IMR-90 (cell line): ENCODE data around the gene FBXW8. TPM values are rescaled to one million over a fixed set of nuclear protein-coding genes. Genes with fewer than 3 reads are reported as not detected.

ENCODE experiments used
- ATAC-seq: fragments of 200-7000 bp; cut with Tn5 transposase; 2 replicates; pipeline ENCODE4 v1.9.1; 2020; ENCODE audit warnings: low read depth, mild to moderate bottlenecking, moderate library complexity
- BruUV-seq: library from RNA; stranded (reverse); fragments of 400-500 nt; replicated peaks from 2 replicates; lab custom pipeline; 2021; lab: Mats Ljungman, UMichigan
- CTCF ChIA-PET: fragments of 300-600 bp; formaldehyde crosslinking; extraction: SDS; loops from one replicate; lab custom pipeline; 2021; ENCODE audit warnings: antibody characterized with exemption; lab: Yijun Ruan, JAX
- POLR2A ChIA-PET: fragments of 300-600 bp; sonication (Branson Sonifier 250); formaldehyde crosslinking; loops from one replicate; lab custom pipeline; 2022; ENCODE audit warnings: antibody characterized with exemption; ENCODE audit not compliant: unreplicated experiment; lab: Charles Lee
- DNase-seq: peaks from one replicate; pipeline ENCODE4 v3.0.0; 2013
- H2AFZ ChIP-seq: replicated peaks from 2 replicates; pipeline ENCODE3; 2013; ENCODE audit warnings: low read length, mild to moderate bottlenecking; ENCODE audit not compliant: poor library complexity
- H2AK5ac ChIP-seq: 2 replicates; pipeline ENCODE4 v1.6.1; 2013; ENCODE audit warnings: low read depth, low read length, inconsistent platforms
- H2AK9ac ChIP-seq: replicated peaks from 2 replicates; pipeline ENCODE3; 2013; ENCODE audit warnings: mild to moderate bottlenecking, low read depth, low read length, moderate library complexity; ENCODE audit not compliant: poor library complexity
- H2BK120ac ChIP-seq: 2 replicates; pipeline ENCODE4 v1.6.1; 2013; ENCODE audit warnings: low read depth, low read length, inconsistent platforms
- H2BK15ac ChIP-seq: 3 replicates; pipeline ENCODE4 v1.6.1; 2013; ENCODE audit warnings: low read depth, low read length, inconsistent platforms
- H2BK20ac ChIP-seq: 2 replicates; pipeline ENCODE4 v1.6.1; 2013; ENCODE audit warnings: low read depth, mild to moderate bottlenecking, inconsistent platforms, low read length, moderate library complexity
- H2BK5ac ChIP-seq: 2 replicates; pipeline ENCODE4 v1.6.1; 2013; ENCODE audit warnings: mild to moderate bottlenecking, low read depth, low read length, inconsistent platforms; ENCODE audit not compliant: poor library complexity, severe bottlenecking
- H3K14ac ChIP-seq: replicated peaks from 2 replicates; pipeline ENCODE4 v1.6.1; 2013; ENCODE audit warnings: low read depth, low read length, inconsistent platforms
- H3K18ac ChIP-seq: 2 replicates; pipeline ENCODE4 v1.6.1; 2013; ENCODE audit warnings: low read depth, low read length, control low read depth
- H3K23ac ChIP-seq: 2 replicates; pipeline ENCODE4 v1.6.1; 2013; ENCODE audit warnings: low read depth, low read length, inconsistent platforms
- H3K27ac ChIP-seq: 2 replicates; pipeline ENCODE4 v1.5.1; 2013; ENCODE audit warnings: mild to moderate bottlenecking, control low read depth, low read length; ENCODE audit not compliant: insufficient read depth
- H3K27me3 ChIP-seq: 2 replicates; pipeline ENCODE4 v1.6.1; 2013; ENCODE audit warnings: low read length; ENCODE audit not compliant: control insufficient read depth, insufficient read depth
- H3K36me3 ChIP-seq: 2 replicates; pipeline ENCODE4 v1.6.1; 2013; ENCODE audit warnings: low read length, mixed read lengths; ENCODE audit not compliant: control insufficient read depth, insufficient read depth
- H3K4ac ChIP-seq: 2 replicates; pipeline ENCODE4 v1.6.1; 2013; ENCODE audit warnings: low read depth, low read length, inconsistent platforms
- H3K4me1 ChIP-seq: 2 replicates; pipeline ENCODE4 v1.6.1; 2013; ENCODE audit warnings: low read length, mixed read lengths; ENCODE audit not compliant: control insufficient read depth, insufficient read depth
- H3K4me2 ChIP-seq: 2 replicates; pipeline ENCODE4 v1.6.1; 2013; ENCODE audit warnings: low read depth, mild to moderate bottlenecking, control low read depth, low read length, moderate library complexity
- H3K4me3 ChIP-seq: 2 replicates; pipeline ENCODE4 v1.5.1; 2013; ENCODE audit warnings: low read depth, mild to moderate bottlenecking, control low read depth, low read length, moderate library complexity; ENCODE audit not compliant: insufficient read depth
- H3K56ac ChIP-seq: 2 replicates; pipeline ENCODE4 v1.6.1; 2013; ENCODE audit warnings: low read length, inconsistent platforms; ENCODE audit not compliant: insufficient read depth; ENCODE audit errors: extremely low read depth
- H3K79me1 ChIP-seq, 2 experiments: 2 replicates each; pipeline ENCODE4 v1.6.1; 2013; ENCODE audit warnings: low read length in 2 of 2, inconsistent platforms in 1 of 2, low read depth in 1 of 2
- H3K9ac ChIP-seq: 2 replicates; pipeline ENCODE4 v1.6.1; 2013; ENCODE audit warnings: low read depth, low read length, control low read depth
- H3K9me1 ChIP-seq: 2 replicates; pipeline ENCODE4 v1.6.1; 2013; ENCODE audit warnings: low read length, inconsistent platforms; ENCODE audit not compliant: insufficient read depth
- H3K9me3 ChIP-seq: 2 replicates; pipeline ENCODE4 v1.6.1; 2013; ENCODE audit warnings: low read length; ENCODE audit not compliant: control insufficient read depth, insufficient read depth
- H4K20me1 ChIP-seq: 2 replicates; pipeline ENCODE4 v1.6.1; 2013; ENCODE audit warnings: low read length, inconsistent platforms; ENCODE audit not compliant: insufficient read depth
- H4K5ac ChIP-seq: 2 replicates; pipeline ENCODE4 v1.6.1; 2013; ENCODE audit warnings: mild to moderate bottlenecking, low read depth, low read length, control low read depth
- H4K8ac ChIP-seq, 2 experiments: 2 replicates each; pipeline ENCODE4 v1.6.1; 2013; ENCODE audit warnings: low read depth in 2 of 2, low read length in 2 of 2, control low read depth in 1 of 2, inconsistent platforms in 1 of 2
- H4K91ac ChIP-seq: 2 replicates; pipeline ENCODE4 v1.6.1; 2013; ENCODE audit warnings: low read depth, low read length, inconsistent platforms; ENCODE audit not compliant: insufficient read depth
- BHLHE40 ChIP-seq: fragments of 150-350 bp; IDR thresholded peaks from 2 replicates; pipeline ENCODE4 v1.6.1; 2016; ENCODE audit warnings: mild to moderate bottlenecking, low read depth, low read length
- CEBPB ChIP-seq: IDR thresholded peaks from 2 replicates; pipeline ENCODE4 v1.6.1; 2012; ENCODE audit warnings: low read depth, low read length, improper control_type of control experiment
- CHD1 ChIP-seq: IDR thresholded peaks from 2 replicates; pipeline ENCODE4 v1.6.1; 2012; ENCODE audit warnings: low read depth, low read length, improper control_type of control experiment
- ELK1 ChIP-seq: fragments of 150-350 bp; IDR thresholded peaks from 2 replicates; pipeline ENCODE4 v1.6.1; 2016; ENCODE audit warnings: low read depth, mild to moderate bottlenecking, low read length, moderate library complexity, borderline replicate concordance
- FOS ChIP-seq: fragments of 150-350 bp; IDR thresholded peaks from 2 replicates; pipeline ENCODE4 v1.6.1; 2016; ENCODE audit warnings: low read depth, low read length
- MAFK ChIP-seq: IDR thresholded peaks from 2 replicates; pipeline ENCODE4 v1.6.1; 2012; ENCODE audit warnings: low read depth, low read length, improper control_type of control experiment
- MAZ ChIP-seq: IDR thresholded peaks from 2 replicates; pipeline ENCODE4 v1.6.1; 2012; ENCODE audit warnings: low read depth, mild to moderate bottlenecking, low read length, improper control_type of control experiment, moderate library complexity, borderline replicate concordance
- MXI1 ChIP-seq: IDR thresholded peaks from 2 replicates; pipeline ENCODE4 v1.6.1; 2012; ENCODE audit warnings: low read depth, mild to moderate bottlenecking, low read length, moderate library complexity, borderline replicate concordance
- NFE2L2 ChIP-seq: fragments of 150-350 bp; IDR thresholded peaks from 2 replicates; pipeline ENCODE4 v1.6.1; 2016; ENCODE audit warnings: low read depth, mild to moderate bottlenecking, low read length
- POLR2A ChIP-seq: IDR thresholded peaks from 2 replicates; pipeline ENCODE4 v1.6.1; 2012; ENCODE audit warnings: mild to moderate bottlenecking, low read depth, low read length
- RAD21 ChIP-seq: IDR thresholded peaks from 2 replicates; pipeline ENCODE4 v1.6.1; 2012; ENCODE audit warnings: low read length, improper control_type of control experiment
- RCOR1 ChIP-seq: IDR thresholded peaks from 2 replicates; pipeline ENCODE4 v1.6.1; 2012; ENCODE audit warnings: mild to moderate bottlenecking, low read length, improper control_type of control experiment; ENCODE audit not compliant: insufficient replicate concordance
- RFX5 ChIP-seq: IDR thresholded peaks from 2 replicates; pipeline ENCODE4 v1.8.0; 2012; ENCODE audit warnings: low read depth, mild to moderate bottlenecking, low read length, moderate library complexity
- SMC3 ChIP-seq: fragments of 150-350 bp; IDR thresholded peaks from 2 replicates; pipeline ENCODE4 v1.6.1; 2016; ENCODE audit warnings: low read depth, mild to moderate bottlenecking, antibody characterized with exemption, low read length, moderate library complexity
- WGBS, 2 experiments: methylation state at CpG; one replicate each; pipeline versions ENCODE4 v1.1.5 to v1.1.7; 2013; ENCODE audit warnings: missing lambda C conversion rate in 2 of 2; ENCODE audit not compliant: insufficient read length in 1 of 2; ENCODE audit errors: extremely low coverage in 2 of 2; 5-methylcytosine and 5-hydroxymethylcytosine counted together
- dilution Hi-C: fragments of 300-500 bp; cut with HindIII; formaldehyde crosslinking; loops from one replicate; pipeline ENCODE4 v1.14.3; 2018; ENCODE audit warnings: low sequenced_read_pairs; ENCODE audit not compliant: unreplicated experiment
- in situ Hi-C: fragments of 300-500 bp; cut with MboI; formaldehyde crosslinking; loops from 3 replicates; pipeline ENCODE4 v1.14.3; 2019; ENCODE audit warnings: low sequenced_read_pairs, inconsistent platforms, mixed read lengths
- intact Hi-C: fragments of 100-400 bp; cut with micrococcal nuclease; formaldehyde crosslinking; loops from 2 replicates; pipeline ENCODE4 v1.10.0; 2022
- polyA plus RNA-seq, 3 experiments: library from polyadenylated mRNA; depleted of rRNA; stranded (reverse); fragments of >200 nt; gene quantifications; 2 replicates each; pipeline ENCODE4 v1.2.3, GENCODE V29; 2012; ENCODE audit warnings: low replicate concordance in 1 of 3
- total RNA-seq: library from RNA; depleted of rRNA; stranded (reverse); fragments of >200 nt; gene quantifications from 2 replicates; pipeline ENCODE4 v1.2.3, GENCODE V29; 2012
- TF ChIP-seq, protein P1 (sequence below): conservative IDR thresholded peaks from 2 replicates; pipeline ENCODE4 v1.5.1; 2012; ENCODE audit warnings: mild to moderate bottlenecking, low read depth, low read length, improper control_type of control experiment
- TF ChIP-seq, protein P2 (sequence below): fragments of 150-350 bp; IDR thresholded peaks from 2 replicates; pipeline ENCODE4 v1.6.1; 2017; ENCODE audit warnings: mild to moderate bottlenecking, antibody characterized with exemption, low read length, low read depth

The FBXW8 gene
- total and polyA plus RNA-seq, 2 of the 4 experiments (the other 2 are of a cell fraction) = 20.3 to 25.8 TPM

- Histone ChIP-seq H2AK5ac (no peak within 1 kb of the TSS), H3K56ac (no peak within 1 kb of the TSS), H3K23ac (peak within 1 kb of the TSS; percentile 89; the same call in 1 of the 2 replicates), H3K79me1 (no peaks in the 10 kb centered on the region), H3K4me1 (no peaks in the 10 kb centered on the region), H3K9ac (no peak within 1 kb of the TSS), H3K27ac (no peak within 1 kb of the TSS), H2BK15ac (no peak within 1 kb of the TSS), H2BK20ac (no peak within 1 kb of the TSS), H4K8ac (no peak within 1 kb of the TSS), H3K4ac (no peak within 1 kb of the TSS), H3K9me1 (no peaks in the 10 kb centered on the region), H3K36me3 (no peaks in the 10 kb centered on the region), H2AK9ac (peak within 1 kb of the TSS; percentile 15), H4K5ac (no peak within 1 kb of the TSS), H2AFZ (peak within 1 kb of the TSS; percentile 78), H2BK120ac (no peak within 1 kb of the TSS), H3K4me3 (peak within 1 kb of the TSS; percentile 31; the same call in 1 of the 2 replicates), H3K14ac (no peak within 1 kb of the TSS), H3K9me3 (no peaks in the 10 kb centered on the region), H3K4me2 (peak within 1 kb of the TSS; percentile 55), H4K91ac (no peak within 1 kb of the TSS), H4K20me1 (peaks cover 8% of the 10 kb centered on the region; the same call in 1 of the 2 replicates), H2BK5ac (no peak within 1 kb of the TSS), H3K18ac (no peak within 1 kb of the TSS), H3K27me3 (peaks cover 77% of the 10 kb centered on the region)
- DNase-seq = no peak
- in situ Hi-C loops = no loop called here
- BruUV-seq = no TSS peak
- WGBS, 2 experiments = 20% methylated on average over 2 of the region's 49 CpGs; no CpG with 5 or more reads in 1 of the 2 experiments
- ChIA-PET CTCF (no interaction called here), POLR2A (no interaction called here)
- intact Hi-C loops = loop anchor here (2.0 kb wide), 1 partner anchor 29 kb away; the partner anchor contains the start of gene FBXW8
- ATAC-seq = peak; percentile 47
- no peak for TF ChIP-seq RAD21
- TF ChIP-seq, protein P1, sequence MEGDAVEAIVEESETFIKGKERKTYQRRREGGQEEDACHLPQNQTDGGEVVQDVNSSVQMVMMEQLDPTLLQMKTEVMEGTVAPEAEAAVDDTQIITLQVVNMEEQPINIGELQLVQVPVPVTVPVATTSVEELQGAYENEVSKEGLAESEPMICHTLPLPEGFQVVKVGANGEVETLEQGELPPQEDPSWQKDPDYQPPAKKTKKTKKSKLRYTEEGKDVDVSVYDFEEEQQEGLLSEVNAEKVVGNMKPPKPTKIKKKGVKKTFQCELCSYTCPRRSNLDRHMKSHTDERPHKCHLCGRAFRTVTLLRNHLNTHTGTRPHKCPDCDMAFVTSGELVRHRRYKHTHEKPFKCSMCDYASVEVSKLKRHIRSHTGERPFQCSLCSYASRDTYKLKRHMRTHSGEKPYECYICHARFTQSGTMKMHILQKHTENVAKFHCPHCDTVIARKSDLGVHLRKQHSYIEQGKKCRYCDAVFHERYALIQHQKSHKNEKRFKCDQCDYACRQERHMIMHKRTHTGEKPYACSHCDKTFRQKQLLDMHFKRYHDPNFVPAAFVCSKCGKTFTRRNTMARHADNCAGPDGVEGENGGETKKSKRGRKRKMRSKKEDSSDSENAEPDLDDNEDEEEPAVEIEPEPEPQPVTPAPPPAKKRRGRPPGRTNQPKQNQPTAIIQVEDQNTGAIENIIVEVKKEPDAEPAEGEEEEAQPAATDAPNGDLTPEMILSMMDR = no peak
- TF ChIP-seq RCOR1 = no peak
- no peak for TF ChIP-seq MXI1
- no peak for TF ChIP-seq RFX5
- no peak for TF ChIP-seq NFE2L2
- TF ChIP-seq MAZ = no peak
- TF ChIP-seq BHLHE40 = no peak
- TF ChIP-seq, protein P2, sequence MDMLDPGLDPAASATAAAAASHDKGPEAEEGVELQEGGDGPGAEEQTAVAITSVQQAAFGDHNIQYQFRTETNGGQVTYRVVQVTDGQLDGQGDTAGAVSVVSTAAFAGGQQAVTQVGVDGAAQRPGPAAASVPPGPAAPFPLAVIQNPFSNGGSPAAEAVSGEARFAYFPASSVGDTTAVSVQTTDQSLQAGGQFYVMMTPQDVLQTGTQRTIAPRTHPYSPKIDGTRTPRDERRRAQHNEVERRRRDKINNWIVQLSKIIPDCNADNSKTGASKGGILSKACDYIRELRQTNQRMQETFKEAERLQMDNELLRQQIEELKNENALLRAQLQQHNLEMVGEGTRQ = no peak
- TF ChIP-seq MAFK = no peak
- TF ChIP-seq CEBPB = no peak
- no peak for TF ChIP-seq SMC3
- TF ChIP-seq CHD1 = no peak
- no peak for TF ChIP-seq ELK1
- TF ChIP-seq FOS = no peak
- TF ChIP-seq POLR2A = no peak
- dilution Hi-C loops = no loop called here
These were observed 29.3 kb upstream of the FBXW8 start, which contains the start of gene HRK for GRCh38 chr12:116881325-116881876. Gene HRK (minus strand): TSS chr12:116881441. CDS start chr12:116881307, 134 bp downstream.
